Activated B cell treated with CpG ODN at 0.5 μM for 24 hours (primary cell): Measurements from ENCODE around the gene SLC25A51. TPM values are rescaled to one million over a fixed set of nuclear protein-coding genes. Genes with fewer than 3 reads are reported as not detected.

ENCODE experiments used
- ATAC-seq: fragments of 200-7000 bp; cut with Tn5 transposase; one replicate; pipeline ENCODE4 v1.10.0; 2021; ENCODE audit warnings: low read depth, mild to moderate bottlenecking, moderate library complexity
- CTCF ChIA-PET: fragments of 350-600 bp; sonication (Branson Sonifier 250); formaldehyde crosslinking; loops from one replicate; lab custom pipeline; 2021; ENCODE audit warnings: antibody characterized with exemption; lab: Charles Lee
- POLR2A ChIA-PET: fragments of 350-600 bp; sonication (Branson Sonifier 250); formaldehyde crosslinking; loops from one replicate; lab custom pipeline; 2021; ENCODE audit warnings: antibody characterized with exemption; lab: Charles Lee
- DNase-seq: peaks from one replicate; pipeline ENCODE4 v3.0.0; 2022
- H3K27ac Mint-ChIP-seq: one replicate; pipeline ENCODE4 v1.8.0; 2020; ENCODE audit warnings: mixed read lengths
- H3K27me3 Mint-ChIP-seq: one replicate; pipeline ENCODE4 v1.8.0; 2021; ENCODE audit warnings: mixed read lengths
- H3K36me3 Mint-ChIP-seq: one replicate; pipeline ENCODE4 v1.8.0; 2021; ENCODE audit warnings: low read depth, mixed read lengths
- H3K4me1 Mint-ChIP-seq: one replicate; pipeline ENCODE4 v1.8.0; 2021; ENCODE audit warnings: mixed read lengths
- H3K4me3 Mint-ChIP-seq: one replicate; pipeline ENCODE4 v1.8.0; 2020; ENCODE audit warnings: mild to moderate bottlenecking, mixed read lengths
- H3K9me3 Mint-ChIP-seq: one replicate; pipeline ENCODE4 v1.8.0; 2020; ENCODE audit warnings: mixed read lengths
- intact Hi-C: fragments of 100-400 bp; cut with micrococcal nuclease; formaldehyde crosslinking; loops from one replicate; pipeline ENCODE4 v1.15.1; 2024
- total RNA-seq: library from RNA; stranded (reverse); gene quantifications from 2 replicates; pipeline ENCODE4 v1.2.3, GENCODE V29; 2022
- TF ChIP-seq, protein P1 (sequence below): fragments of 200-600 bp; IDR thresholded peaks from one replicate; pipeline ENCODE4 v1.8.0; 2022; ENCODE audit warnings: antibody characterized with exemption, mild to moderate bottlenecking

The SLC25A51 gene
- total RNA-seq, 1 donor from 2014 or later: 33.9 TPM

DNA sequence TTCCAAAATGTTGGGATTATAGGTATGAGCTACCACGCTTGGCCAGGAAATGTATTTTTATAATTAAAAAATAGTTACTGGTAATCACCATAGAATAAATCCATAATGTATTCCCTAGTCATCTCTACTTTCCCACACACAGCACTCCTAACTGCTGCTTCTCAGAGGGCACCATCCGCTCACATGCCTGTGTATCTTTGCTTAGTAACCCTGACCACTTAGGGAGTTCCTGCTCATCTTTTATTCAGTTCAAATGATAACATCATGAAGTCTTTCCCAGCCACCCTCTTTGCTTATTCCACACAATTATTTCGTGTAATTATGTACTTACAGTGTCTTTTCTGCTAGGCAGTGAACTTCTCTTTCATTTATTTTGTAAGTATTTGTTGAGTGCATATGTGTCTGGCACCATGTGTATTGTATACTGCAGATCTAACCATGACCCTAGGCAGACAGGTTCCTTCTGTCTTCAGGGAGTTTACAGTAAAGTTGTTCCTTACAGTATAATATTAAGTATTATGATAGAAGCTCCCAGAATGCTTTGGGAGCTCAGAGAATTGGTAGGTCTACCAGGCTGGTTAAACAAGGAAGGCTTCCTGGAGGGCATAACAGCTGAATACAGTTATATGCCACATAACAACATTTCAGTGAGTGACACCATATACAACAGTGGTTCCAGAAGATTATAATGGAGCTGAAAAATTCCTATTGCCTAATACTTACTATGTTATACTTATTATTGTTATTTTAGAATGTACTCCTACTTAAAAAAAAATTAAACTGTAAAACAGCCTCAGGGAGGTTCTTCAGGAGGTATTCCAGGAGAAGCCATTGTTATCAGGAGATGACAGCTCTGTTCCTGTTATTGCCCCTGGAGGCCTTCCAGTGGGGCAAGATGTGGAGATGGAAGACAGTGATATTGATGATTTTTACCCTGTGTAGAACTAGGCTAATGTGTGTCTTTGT, 64.1 kb downstream of the SLC25A51 start:
- Mint-ChIP-seq H3K4me3 (no peak overlapping the region), H3K27ac (no peak overlapping the region), H3K27me3 (no peaks in the 10 kb centered on the region), H3K9me3 (no peaks in the 10 kb centered on the region), H3K4me1 (no peaks in the 10 kb centered on the region), H3K36me3 (peaks cover 28% of the 10 kb centered on the region)
- ChIA-PET CTCF (interaction anchor here (0.6 kb wide), 2 partner anchors 18 to 849 kb away, joined by 4 read pairs; no protein-coding TSS in a partner anchor), POLR2A (interaction anchor here (0.5 kb wide), 1 partner anchor 77 kb away, joined by 3 read pairs; no protein-coding TSS in a partner anchor)
- DNase-seq (no peak), ATAC-seq (no peak)
- intact Hi-C loops: no loop called here
- TF ChIP-seq, protein P1, sequence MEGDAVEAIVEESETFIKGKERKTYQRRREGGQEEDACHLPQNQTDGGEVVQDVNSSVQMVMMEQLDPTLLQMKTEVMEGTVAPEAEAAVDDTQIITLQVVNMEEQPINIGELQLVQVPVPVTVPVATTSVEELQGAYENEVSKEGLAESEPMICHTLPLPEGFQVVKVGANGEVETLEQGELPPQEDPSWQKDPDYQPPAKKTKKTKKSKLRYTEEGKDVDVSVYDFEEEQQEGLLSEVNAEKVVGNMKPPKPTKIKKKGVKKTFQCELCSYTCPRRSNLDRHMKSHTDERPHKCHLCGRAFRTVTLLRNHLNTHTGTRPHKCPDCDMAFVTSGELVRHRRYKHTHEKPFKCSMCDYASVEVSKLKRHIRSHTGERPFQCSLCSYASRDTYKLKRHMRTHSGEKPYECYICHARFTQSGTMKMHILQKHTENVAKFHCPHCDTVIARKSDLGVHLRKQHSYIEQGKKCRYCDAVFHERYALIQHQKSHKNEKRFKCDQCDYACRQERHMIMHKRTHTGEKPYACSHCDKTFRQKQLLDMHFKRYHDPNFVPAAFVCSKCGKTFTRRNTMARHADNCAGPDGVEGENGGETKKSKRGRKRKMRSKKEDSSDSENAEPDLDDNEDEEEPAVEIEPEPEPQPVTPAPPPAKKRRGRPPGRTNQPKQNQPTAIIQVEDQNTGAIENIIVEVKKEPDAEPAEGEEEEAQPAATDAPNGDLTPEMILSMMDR: no peak

Other genes starting within 250 kb of the SLC25A51 start
- gene TRMT10B, start 150.3 kb downstream of the SLC25A51 start, total RNA-seq: 11.7 and 15.0 TPM in 2 replicates
- 63.8 and 69.9 TPM in 2 replicates for gene EXOSC3, start 119.1 kb downstream of the SLC25A51 start, total RNA-seq
- 16.8 and 19.1 TPM in 2 replicates for gene DCAF10, start 103.3 kb downstream of the SLC25A51 start, total RNA-seq
- 0.44 and 0.81 TPM in 2 replicates for gene SHB, start 165.1 kb upstream of the SLC25A51 start, total RNA-seq